Measurements from ENCODE around the gene DHH.

DHH gene

DNA sequence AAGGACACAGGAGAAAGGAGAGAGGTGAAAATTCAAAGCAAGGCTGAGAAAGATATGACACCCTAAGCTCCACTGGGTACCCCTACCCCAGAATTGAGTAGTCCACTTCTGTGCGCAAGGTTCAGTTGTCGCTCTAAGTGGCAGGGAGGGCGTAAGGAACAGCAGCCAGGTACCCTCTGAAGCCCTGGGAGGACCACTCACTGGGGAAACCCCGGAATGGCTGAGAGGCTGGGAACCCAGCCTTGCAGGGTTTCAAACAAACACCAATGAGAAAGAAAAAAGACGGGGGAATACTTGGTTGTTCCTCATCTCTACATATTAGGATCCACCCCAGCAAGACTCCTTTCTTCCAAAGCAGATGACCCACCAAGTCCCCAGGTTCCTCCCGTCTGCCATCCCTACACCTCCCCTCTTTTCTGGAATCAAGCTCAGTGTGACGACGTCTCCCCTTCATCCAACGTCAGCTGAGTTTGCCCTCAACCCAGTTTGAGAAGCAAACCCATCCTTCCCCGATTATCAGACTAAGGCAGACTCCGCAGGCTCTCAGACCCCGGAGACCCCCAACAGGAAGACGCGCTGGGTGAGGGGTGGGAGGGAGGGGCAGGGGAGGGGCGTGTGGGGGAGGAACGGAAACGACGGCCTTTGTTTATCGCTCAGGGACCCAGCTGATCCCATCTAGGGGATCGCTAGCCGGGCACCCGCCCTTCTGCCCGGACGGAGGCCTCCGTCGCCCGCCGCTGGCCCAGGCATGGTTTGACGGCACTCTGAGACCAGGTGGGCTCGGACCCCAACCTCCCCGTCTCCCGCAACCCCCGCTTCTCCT is 15.3 kb upstream of the DHH start:
- no peak for DNase-seq (ENCODE audit: low read depth in 2 of 2)

- no peak for DNase-seq (ENCODE audit: low read depth in 2 of 2)
Measured at GRCh38 chr12:49108958-49109404, 14.4 kb upstream of the DHH start.

GRCh38 chr12:49105504-49106084 is 11.0 kb upstream of the DHH start:
- DNase-seq (ENCODE audit: low read depth in 2 of 2): no peak

DNA sequence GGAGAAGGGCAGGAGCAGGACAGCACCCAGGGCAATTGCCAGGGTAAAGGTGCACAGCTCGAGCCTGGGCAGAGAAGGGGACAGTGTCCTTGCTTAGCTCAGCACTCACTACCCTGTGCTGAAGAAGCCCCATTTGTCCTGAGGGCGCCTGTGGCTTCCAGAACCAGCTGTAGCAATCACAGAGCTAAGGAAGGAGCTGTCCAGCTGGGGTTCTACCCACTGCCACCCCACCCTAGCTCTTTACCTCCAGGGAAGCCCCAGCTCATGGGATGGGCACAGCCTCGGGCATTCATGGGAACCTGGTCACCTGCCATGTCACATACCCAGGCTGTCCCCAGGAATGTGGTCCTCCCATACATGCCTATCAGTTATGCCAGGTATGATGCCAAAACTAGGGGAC is 10.2 kb upstream of the DHH start:
- DNase-seq (ENCODE audit: low read depth in 2 of 2): no peak

DNA sequence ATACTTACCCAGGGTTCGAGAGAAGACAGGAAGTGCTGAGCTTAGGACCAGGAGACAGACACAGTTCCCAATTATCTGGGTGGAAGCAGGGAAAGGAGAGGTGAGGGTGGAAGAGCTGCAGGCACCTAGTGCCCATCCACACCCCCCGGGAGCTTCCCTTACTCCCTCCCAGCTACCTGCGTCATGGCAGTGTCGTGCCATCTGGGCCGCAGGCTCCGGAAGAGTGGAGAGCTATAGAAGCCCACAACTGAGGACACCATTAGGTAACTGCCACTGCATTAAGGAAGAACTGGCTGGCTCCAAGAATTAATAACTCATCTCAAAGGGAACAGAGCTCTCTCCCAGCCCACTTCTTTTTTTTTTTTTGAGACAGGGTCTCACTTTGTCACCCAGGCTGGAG is 5.8 kb upstream of the DHH start:
- DNase-seq (ENCODE audit: low read depth in 2 of 2): no peak

DNA sequence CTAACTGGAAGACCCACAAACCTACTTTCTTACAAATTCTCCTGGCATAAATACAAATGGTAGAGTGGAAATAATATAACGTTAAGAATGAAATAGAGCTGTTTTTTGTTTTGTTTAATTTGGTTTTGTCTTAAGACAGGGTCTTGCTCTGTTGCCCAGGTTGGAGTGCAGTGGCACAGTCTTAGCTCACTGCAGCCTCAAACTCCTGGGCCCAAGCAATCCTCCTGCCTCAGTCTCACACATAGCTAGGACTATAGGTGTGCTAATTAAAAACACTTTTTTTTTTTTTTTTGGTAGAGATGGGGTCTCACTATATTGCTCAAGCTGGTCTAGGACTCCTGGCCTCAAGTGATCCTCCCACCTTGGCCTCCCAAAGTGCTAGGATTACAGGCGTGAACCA is 4.1 kb upstream of the DHH start:
- DNase-seq (ENCODE audit: low read depth in 2 of 2): no peak

- DNase-seq (ENCODE audit: low read depth in 2 of 2): peak; percentile 37 to 50
Measured at GRCh38 chr12:49098035-49098451, 3.4 kb upstream of the DHH start.

- no peak for DNase-seq (ENCODE audit: low read depth in 2 of 2)
Measured at GRCh38 chr12:49097381-49097780, 2.8 kb upstream of the DHH start.

DNA sequence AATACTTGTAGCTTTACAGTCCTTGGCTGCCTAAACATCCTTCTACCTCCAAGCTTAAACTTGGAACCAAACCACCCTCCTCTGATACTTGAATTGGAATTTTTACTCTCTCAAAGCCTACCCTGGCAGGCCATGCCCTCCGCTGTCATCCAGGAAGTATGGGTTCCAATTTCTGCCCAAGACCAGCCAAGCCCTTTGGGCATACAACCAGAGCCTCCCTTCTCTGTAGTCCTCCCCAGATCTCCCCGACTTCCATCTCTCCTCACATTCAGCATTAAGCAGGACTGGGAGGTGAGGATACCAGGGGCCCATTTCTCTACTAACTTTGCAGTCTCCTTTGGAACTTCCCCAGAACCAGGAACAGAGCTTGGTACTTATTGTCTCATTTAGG is 369 bp upstream of the DHH start:
- DNase-seq (ENCODE audit: low read depth in 2 of 2): no peak

DNA sequence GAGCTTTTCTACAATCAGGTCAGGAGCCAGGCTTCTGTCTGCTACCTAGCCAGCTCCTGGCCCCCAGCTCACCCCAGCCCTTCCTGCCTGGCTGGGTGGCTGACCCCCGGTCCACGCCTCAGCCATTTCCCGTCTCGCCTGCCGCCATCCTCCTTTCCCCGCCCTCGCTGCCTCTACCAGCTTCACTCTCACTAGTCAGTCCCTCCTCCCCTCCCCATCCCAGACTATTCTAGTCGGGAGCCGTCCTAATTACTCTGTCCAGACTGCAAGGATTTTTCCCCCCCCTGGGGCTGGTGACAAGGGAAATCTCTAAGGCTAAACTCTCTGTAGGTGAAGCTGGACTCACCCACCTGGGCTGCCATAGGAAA is 825 bp downstream of the DHH start:
- DNase-seq (ENCODE audit: low read depth in 2 of 2): no peak

- no peak for DNase-seq (ENCODE audit: low read depth in 2 of 2)
Measured at GRCh38 chr12:49092816-49093406, 1.7 kb downstream of the DHH start.

DNA sequence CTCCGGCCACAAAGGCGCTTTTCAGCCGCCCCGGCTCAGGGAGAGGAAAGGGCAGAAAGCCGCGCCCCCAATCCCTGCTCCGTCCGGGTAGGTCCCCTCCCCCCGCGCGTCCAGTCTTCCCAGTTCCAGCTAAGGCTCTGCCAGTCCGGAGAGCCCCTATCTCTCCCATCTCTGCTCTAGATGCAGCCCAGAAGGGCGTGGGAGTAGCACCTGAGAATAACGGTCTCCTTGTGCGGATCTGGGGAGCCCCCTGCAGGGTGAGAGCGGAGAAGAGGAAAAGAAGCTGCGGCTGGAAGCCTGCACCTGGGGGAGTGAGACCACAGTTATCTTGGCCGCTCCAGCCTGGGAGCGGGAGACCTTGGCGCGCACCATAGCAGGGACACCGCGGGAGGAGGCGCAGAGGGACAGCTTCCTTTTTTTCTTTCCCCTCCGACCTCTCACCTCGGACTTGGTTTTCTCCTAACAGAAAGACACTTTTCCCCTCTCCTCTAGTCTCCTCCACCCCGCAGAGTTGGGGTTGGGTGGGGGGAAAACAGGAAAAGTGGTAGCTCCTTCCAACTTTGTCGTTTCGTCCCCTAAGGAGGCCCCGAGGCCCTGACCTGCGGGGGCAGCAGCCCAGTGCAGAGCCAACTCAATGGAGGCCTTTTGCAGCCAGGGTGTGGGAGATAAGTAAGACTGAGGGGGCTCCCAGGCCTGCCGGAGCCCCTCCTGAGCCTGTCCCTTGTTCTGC is 2.4 kb downstream of the DHH start:
- DNase-seq (ENCODE audit: low read depth in 2 of 2): peak in 1 of 2 donors; percentile 58

GRCh38 chr12:49091836-49092085 is 2.8 kb downstream of the DHH start:
- no peak for DNase-seq (ENCODE audit: low read depth in 2 of 2)

DNA sequence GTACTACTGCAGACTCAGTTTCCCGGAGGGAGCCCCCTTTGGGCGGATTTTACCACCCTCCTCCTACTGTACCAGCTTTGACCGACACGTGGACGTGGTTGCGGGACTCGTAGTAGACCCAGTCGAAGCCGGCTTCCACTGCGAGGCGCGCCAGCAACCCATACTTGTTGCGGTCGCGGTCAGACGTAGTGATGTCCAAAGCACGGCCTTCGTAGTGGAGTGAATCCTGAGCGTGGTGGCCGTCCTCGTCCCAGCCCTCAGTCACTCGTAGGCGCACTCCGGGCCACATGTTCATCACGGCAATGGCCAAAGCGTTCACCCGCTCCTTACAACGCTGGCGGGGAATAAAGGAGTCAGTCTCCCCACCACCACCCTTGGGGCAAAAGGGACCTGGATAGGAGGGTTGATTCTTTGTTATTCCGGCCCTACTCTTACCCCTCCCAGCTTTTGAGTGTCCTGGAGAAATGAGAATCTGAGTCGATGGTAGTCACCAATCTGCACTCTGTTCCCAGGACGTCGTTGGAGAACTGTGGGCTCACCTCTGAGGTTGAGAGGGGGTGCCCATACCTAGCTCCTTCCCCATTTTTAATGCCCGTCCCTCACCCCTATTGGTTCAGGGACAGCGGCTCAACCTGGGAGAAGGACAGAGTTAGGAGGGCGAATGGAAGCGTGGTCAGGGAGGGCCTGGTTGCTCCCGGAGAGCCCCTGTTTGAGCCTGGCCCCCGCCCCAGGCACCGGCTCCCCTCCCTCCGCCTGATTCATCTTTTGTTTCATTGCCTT is 3.4 kb downstream of the DHH start:
- no peak for DNase-seq (ENCODE audit: low read depth in 2 of 2)

GRCh38 chr12:49089821-49090773 is 4.5 kb downstream of the DHH start:
- DNase-seq (ENCODE audit: low read depth in 2 of 2): peak in 1 of 2 donors; percentile 24

GRCh38 chr12:49088932-49089330 is 5.7 kb downstream of the DHH start:
- no peak for DNase-seq (ENCODE audit: low read depth in 2 of 2)

DNA sequence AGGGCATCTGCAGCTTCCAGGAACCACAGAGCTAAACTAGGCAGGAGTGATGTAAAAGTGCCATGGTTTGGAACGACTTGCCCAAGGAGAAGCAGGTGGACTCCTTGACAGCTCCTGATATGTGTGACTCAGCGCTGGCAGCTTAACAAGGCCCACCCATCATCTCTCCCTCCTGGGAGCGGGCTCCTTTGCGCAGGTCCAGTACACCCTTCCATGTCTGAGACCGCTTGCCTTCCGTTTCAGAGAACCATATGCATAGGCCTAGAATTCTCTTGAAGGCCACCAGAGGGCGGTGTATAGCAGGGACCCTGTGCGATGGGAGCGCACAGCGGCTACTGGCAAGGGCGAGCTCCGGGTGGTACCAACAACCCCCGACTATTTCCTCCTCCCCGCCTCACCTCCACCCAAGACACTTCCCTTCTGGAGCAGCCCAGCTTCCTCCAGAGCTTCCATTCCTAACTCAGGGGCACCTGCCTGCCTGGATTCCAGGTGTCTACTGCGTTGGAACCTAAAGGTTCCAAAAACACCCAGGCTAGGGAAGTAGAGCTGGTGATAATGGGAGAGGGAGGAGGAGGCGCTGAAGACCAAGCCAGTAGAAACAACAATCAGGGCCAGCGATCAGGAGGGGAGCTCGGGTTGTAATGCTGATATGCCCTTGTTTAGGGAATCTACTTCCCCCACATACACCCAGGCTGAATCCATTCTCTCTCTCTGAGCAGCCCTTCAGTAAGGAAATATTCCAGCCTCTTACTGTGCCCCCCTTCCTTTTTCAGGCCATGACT is 6.3 kb downstream of the DHH start:
- peak; percentile 56 to 61 for DNase-seq (ENCODE audit: low read depth in 2 of 2)

DNA sequence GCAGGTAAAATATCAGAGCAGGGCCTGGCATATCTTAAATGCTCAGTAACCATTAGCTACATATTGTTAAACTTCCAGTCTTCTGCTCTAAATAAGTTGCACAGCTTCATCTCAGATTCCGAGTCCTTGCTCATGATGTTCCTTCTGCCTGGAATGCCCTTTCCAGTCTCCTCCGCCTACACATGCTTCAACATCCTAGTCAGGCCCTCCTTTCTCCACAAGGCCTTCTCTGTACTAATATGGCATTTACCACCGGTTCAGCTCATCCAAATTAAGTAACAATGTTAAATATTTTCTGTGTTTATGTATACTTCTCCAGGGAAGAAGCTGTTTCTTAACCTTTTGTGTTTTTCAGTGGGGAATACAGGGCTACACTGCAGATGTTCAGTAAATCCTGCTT is 8.5 kb downstream of the DHH start:
- DNase-seq (ENCODE audit: low read depth in 2 of 2): no peak

DNA sequence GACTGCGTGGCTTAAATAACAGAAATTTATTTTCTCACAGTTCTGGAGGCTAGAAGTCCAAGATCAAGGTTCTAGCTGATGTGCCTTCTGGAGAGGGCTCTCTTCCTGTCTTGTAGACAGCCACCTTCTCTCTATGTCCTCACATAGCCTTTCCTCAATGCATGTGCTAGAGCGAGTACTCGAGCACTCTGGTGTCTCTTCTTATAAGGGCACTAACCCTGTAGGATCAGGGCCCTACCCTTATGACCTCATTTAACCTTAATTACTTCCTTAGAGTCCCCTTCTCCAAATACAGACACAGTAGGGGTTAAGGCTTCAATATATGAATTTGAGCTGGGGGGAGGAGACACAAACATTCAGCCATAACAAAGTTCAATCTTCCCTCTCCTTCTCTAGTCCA is 10.2 kb downstream of the DHH start:
- DNase-seq (ENCODE audit: low read depth in 2 of 2): no peak

DNA sequence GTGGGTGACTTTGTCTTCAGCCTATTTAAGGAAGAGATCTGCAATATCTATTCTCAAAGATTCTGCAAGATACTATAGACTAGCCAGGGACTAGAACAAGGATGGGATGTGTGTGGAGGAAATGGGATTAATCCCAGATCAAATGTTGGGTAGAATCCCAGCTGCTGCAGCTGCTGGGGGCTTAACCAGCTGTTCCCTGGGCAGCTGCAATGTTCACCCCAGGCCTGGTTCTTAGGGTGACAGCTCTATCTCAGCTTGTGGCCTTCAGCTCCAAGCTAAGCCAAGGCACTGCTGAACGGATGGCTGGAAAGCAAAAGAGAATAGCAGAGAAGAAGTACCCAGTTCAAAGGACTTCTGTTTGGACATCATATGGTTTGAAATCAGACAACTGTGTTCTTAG is 14.8 kb downstream of the DHH start:
- DNase-seq (ENCODE audit: low read depth in 2 of 2): no peak

All from stimulated activated CD4-positive, alpha-beta T cell treated with anti-CD3 and anti-CD28 coated beads, Interleukin-4, amount 100 ng/mL, for 48 hours (primary cell).